Gastroesophageal sphincter (tissue), 3 donors: ENCODE data around the gene IL1A.

Experiments used
- POLR2A ChIP-seq, 2 donors: fragments of 450-650 bp; IDR thresholded peaks; one replicate each; pipeline ENCODE4 v1.6.1; 2017; ENCODE audit warnings: antibody characterized with exemption in 2 of 2, mild to moderate bottlenecking in 2 of 2, moderate library complexity in 1 of 2
- TF ChIP-seq, protein P1 (sequence below), 4 experiments: fragments of 200-600 bp in 2 of 4; fragments of 450-650 bp in 2 of 4; sonication (generic) in 1 of 4; IDR thresholded peaks; one replicate each; pipeline ENCODE4 v1.5.1; 2017 to 2019; ENCODE audit warnings: antibody characterized with exemption in 4 of 4, mild to moderate bottlenecking in 2 of 4, moderate library complexity in 2 of 4

GRCh38 chr2:112767693-112768330 lies 16.5 kb downstream of the IL1A start:
- TF ChIP-seq, protein P1, sequence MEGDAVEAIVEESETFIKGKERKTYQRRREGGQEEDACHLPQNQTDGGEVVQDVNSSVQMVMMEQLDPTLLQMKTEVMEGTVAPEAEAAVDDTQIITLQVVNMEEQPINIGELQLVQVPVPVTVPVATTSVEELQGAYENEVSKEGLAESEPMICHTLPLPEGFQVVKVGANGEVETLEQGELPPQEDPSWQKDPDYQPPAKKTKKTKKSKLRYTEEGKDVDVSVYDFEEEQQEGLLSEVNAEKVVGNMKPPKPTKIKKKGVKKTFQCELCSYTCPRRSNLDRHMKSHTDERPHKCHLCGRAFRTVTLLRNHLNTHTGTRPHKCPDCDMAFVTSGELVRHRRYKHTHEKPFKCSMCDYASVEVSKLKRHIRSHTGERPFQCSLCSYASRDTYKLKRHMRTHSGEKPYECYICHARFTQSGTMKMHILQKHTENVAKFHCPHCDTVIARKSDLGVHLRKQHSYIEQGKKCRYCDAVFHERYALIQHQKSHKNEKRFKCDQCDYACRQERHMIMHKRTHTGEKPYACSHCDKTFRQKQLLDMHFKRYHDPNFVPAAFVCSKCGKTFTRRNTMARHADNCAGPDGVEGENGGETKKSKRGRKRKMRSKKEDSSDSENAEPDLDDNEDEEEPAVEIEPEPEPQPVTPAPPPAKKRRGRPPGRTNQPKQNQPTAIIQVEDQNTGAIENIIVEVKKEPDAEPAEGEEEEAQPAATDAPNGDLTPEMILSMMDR (IDR thresholded peaks at IDR 0.05): no peak
- TF ChIP-seq POLR2A (IDR thresholded peaks at IDR 0.05): no peak
